MCF 10A (cell line): ENCODE results near the gene TK1. TPM values are rescaled to one million over a fixed set of nuclear protein-coding genes. Genes with fewer than 3 reads are reported as not detected.

Experiments used
- BruUV-seq: library from RNA; stranded (reverse); fragments of 400-500 nt; replicated peaks from 2 replicates; lab custom pipeline; 2021; lab: Mats Ljungman, UMichigan
- CTCF ChIA-PET: fragments of 300-600 bp; sonication (Branson Sonifier 250); formaldehyde crosslinking; extraction: SDS; loops from one replicate; lab custom pipeline; 2021; ENCODE audit warnings: antibody characterized with exemption, inconsistent platforms; lab: Yijun Ruan, JAX
- POLR2A ChIA-PET: fragments of 300-600, 350-650 bp; sonication (Branson Sonifier 250); formaldehyde crosslinking; extraction: SDS; loops from one replicate; lab custom pipeline; 2020; ENCODE audit warnings: antibody characterized with exemption, inconsistent platforms; lab: Yijun Ruan, JAX
- DNase-seq: peaks from one replicate; pipeline ENCODE4 v3.0.0-alpha.2; 2018; ENCODE audit not compliant: unreplicated experiment
- H3K27ac Mint-ChIP-seq: one replicate; pipeline ENCODE4 v1.8.0; 2022; ENCODE audit warnings: mild to moderate bottlenecking, low read depth, mixed read lengths; ENCODE audit not compliant: unreplicated experiment
- H3K27me3 Mint-ChIP-seq: one replicate; pipeline ENCODE4 v1.8.0; 2022; ENCODE audit warnings: mixed read lengths; ENCODE audit not compliant: insufficient read depth, unreplicated experiment
- H3K36me3 Mint-ChIP-seq: one replicate; pipeline ENCODE4 v1.8.0; 2022; ENCODE audit warnings: mild to moderate bottlenecking, moderate library complexity, mixed read lengths; ENCODE audit not compliant: insufficient read depth, unreplicated experiment
- H3K4me1 Mint-ChIP-seq: one replicate; pipeline ENCODE4 v1.8.0; 2022; ENCODE audit warnings: mixed read lengths; ENCODE audit not compliant: insufficient read depth, unreplicated experiment
- H3K4me3 Mint-ChIP-seq: one replicate; pipeline ENCODE4 v1.8.0; 2022; ENCODE audit warnings: mild to moderate bottlenecking, moderate library complexity, mixed read lengths; ENCODE audit not compliant: unreplicated experiment
- H3K9me3 Mint-ChIP-seq: one replicate; pipeline ENCODE4 v1.8.0; 2022; ENCODE audit warnings: mixed read lengths; ENCODE audit not compliant: unreplicated experiment
- intact Hi-C: fragments of 100-400 bp; cut with micrococcal nuclease; formaldehyde crosslinking; loops from 2 replicates; pipeline ENCODE4 v1.14.1; 2022
- total RNA-seq: library from RNA; stranded (reverse); gene quantifications from 2 replicates; pipeline ENCODE4 v1.2.3, GENCODE V29; 2022
- TF ChIP-seq, protein P1 (sequence below): fragments of 200-600 bp; IDR thresholded peaks from one replicate; pipeline ENCODE4 v1.8.0; 2022; ENCODE audit warnings: antibody characterized with exemption, mild to moderate bottlenecking; ENCODE audit not compliant: unreplicated experiment

The TK1 gene
- total RNA-seq, 1 experiment from 2014 or later: 21.4 TPM

DNA sequence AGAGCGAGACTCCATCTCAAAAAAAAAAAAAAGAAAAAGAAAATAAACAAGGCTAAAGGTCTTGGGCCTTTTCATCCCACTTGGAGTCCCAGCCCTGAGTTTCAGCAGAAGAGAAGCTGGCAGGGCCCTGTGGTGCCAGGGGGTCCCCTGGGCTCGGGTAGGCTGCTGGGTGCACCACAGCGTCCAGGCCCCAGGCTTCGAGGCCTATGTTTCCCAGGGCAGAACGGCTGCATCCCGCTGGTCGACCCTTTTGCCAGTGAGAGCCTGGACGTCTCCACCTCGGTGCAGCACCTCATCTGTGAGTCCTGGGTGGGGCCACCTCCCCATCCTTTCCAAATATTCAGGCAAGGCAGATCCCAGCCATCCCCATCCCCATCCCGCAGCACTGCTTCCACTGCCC is 46.8 kb upstream of the TK1 start:
- H3K4me3 Mint-ChIP-seq: no peak overlapping the region
- peaks cover 6% of the 10 kb centered on the region for H3K36me3 Mint-ChIP-seq
- H3K9me3 Mint-ChIP-seq: no peaks in the 10 kb centered on the region
- no peak overlapping the region for H3K27ac Mint-ChIP-seq
- ChIA-PET POLR2A (no interaction called here), CTCF (interaction anchor here (0.6 kb wide), 1 partner anchor 35 kb away, joined by 3 read pairs; no protein-coding TSS in a partner anchor)
- intact Hi-C loops: no loop called here
- no TSS peak for BruUV-seq
- TF ChIP-seq, protein P1, sequence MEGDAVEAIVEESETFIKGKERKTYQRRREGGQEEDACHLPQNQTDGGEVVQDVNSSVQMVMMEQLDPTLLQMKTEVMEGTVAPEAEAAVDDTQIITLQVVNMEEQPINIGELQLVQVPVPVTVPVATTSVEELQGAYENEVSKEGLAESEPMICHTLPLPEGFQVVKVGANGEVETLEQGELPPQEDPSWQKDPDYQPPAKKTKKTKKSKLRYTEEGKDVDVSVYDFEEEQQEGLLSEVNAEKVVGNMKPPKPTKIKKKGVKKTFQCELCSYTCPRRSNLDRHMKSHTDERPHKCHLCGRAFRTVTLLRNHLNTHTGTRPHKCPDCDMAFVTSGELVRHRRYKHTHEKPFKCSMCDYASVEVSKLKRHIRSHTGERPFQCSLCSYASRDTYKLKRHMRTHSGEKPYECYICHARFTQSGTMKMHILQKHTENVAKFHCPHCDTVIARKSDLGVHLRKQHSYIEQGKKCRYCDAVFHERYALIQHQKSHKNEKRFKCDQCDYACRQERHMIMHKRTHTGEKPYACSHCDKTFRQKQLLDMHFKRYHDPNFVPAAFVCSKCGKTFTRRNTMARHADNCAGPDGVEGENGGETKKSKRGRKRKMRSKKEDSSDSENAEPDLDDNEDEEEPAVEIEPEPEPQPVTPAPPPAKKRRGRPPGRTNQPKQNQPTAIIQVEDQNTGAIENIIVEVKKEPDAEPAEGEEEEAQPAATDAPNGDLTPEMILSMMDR: no peak
- no peak for DNase-seq
- H3K27me3 Mint-ChIP-seq: peaks cover 14% of the 10 kb centered on the region
- no peaks in the 10 kb centered on the region for H3K4me1 Mint-ChIP-seq

DNA sequence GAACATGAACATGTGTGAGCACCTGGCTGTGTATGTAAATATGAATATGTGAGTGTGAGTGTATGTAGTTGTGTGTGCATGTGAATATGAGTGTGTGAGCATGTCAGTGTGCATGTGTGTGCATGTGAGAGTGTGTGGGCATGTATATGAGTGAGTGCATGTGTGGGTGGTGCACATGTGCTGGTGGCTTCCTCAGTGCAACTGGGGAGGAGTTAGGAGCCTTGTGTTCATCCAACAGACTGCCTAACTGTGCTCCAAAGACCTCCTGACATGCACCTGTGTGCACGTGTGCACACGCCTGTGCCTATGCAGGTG is 46.0 kb upstream of the TK1 start:
- no peak overlapping the region for H3K4me3 Mint-ChIP-seq
- TF ChIP-seq, protein P1: no peak
- H3K27ac Mint-ChIP-seq: no peak overlapping the region
- no peak for DNase-seq
- no TSS peak for BruUV-seq
- intact Hi-C loops: no loop called here
- no peaks in the 10 kb centered on the region for H3K9me3 Mint-ChIP-seq
- ChIA-PET CTCF (interaction anchor here (0.6 kb wide), 1 partner anchor 34 kb away, joined by 3 read pairs; no protein-coding TSS in a partner anchor), POLR2A (no interaction called here)
- H3K27me3 Mint-ChIP-seq: peaks cover 14% of the 10 kb centered on the region
- no peaks in the 10 kb centered on the region for H3K4me1 Mint-ChIP-seq
- no peaks in the 10 kb centered on the region for H3K36me3 Mint-ChIP-seq

DNA sequence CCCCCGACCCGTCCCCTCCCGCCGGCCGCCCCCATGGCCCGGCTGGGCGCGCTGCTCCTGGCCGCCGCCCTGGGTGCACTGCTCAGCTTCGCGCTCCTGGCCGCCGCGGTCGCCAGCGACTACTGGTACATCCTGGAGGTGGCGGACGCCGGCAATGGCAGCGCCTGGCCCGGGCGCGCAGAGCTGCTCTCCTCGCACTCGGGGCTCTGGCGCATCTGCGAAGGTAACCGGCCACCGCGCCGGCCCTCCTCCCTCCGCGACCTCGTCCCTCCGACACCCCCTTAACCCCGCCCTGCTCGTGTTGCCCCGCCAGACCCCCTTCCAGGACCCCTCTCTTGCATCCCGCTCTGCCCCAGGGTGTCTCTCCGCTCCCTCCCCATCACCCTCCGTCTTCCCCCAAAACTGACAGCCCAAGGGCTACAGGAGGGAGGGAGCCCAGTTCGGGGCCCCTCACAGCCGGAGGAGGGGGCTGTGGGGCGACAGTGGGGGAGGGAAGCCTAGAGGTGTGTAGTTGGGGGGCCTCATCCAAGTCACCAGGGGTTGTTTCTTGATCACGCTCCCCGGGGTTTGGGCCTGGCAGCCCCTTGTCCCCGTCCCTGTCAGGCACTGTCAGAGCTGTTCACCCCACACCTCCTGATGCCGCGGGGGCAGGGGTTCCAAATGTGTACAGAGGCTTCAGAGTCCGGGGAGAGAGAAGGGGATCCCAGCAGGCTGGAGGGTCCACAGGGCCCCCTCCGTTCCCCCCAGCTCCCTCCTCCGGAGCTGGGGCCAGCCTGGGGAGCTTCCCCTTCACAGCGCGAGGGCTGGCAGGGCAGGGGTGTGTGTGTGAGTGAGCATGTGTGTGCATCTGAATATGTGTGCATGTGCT is 45.4 kb upstream of the TK1 start:
- ChIA-PET CTCF (no interaction called here), POLR2A (no interaction called here)
- TF ChIP-seq, protein P1: no peak
- Mint-ChIP-seq H3K9me3 (no peaks in the 10 kb centered on the region), H3K27ac (no peak overlapping the region), H3K36me3 (no peaks in the 10 kb centered on the region), H3K27me3 (peaks cover 14% of the 10 kb centered on the region), H3K4me1 (no peaks in the 10 kb centered on the region), H3K4me3 (no peak overlapping the region)
- no peak for DNase-seq
- no TSS peak for BruUV-seq
- intact Hi-C loops: no loop called here

DNA sequence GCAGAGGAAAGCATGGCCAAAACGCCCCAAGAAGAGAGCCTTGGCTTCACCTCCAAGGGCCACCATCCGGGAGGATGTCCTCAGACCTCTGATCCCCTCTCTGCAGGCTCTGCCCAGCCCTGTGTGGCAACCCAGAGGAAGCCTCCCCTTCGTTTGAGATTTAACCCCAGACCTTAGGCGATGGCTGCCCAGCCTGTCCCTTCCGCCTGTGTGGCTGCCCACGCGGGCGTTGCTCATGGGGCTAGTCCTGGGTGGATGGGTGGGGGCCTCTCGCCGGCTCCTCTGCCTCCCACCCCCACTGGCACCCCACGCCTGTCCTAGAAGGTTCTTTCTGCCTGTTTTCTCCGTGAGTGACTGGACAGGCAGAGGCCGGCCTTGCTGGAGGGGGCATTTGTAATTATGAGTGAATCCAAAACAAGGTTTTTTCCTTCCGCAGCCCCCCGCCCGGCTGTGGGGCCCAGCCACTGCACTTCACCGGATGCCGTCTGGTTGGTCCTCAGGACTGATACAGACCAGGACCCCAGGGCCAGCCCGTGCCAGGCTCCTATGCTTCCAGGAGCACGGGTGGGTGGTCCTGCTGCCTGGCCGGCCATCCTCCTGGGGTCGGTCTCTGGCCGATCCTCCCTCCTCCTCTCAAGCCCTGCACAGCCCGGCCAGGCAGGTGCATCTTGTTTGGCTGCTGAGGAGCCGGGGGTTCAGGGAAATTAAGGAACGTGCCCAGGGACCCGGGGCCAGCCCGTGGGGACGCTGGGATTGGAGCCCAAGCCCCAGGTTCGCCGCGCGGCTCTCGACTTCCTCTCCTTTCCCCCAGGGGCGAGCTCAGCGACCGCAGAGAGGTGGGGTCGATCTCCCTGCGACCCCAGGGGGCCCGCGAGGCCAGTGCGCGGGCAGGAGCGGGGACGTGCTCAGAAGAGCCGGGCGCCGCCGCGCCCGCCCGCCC is 44.4 kb upstream of the TK1 start, which contains the start of gene TMEM235:
TMEM235 (plus strand) TSS at position 636 of the 940 bp plus-strand sequence. CDS start 393 bp downstream, outside the sequence.
- CTCF ChIA-PET: no interaction called here
- Mint-ChIP-seq H3K36me3 (no peaks in the 10 kb centered on the region), H3K4me3 (no peak within 1 kb of the TSS), H3K27ac (no peak within 1 kb of the TSS), H3K27me3 (peaks cover 14% of the 10 kb centered on the region), H3K9me3 (no peaks in the 10 kb centered on the region), H3K4me1 (no peaks in the 10 kb centered on the region)
- POLR2A ChIA-PET: no interaction called here
- DNase-seq: no peak
- TF ChIP-seq, protein P1: no peak
- intact Hi-C loops: no loop called here
- no TSS peak for BruUV-seq
